ENCODE measurements around the gene ACTN2. TPM values are rescaled to one million over a fixed set of nuclear protein-coding genes. Genes with fewer than 3 reads are reported as not detected.

ACTN2 gene
- total RNA-seq, 1 experiment from 2014 or later = 0.02 TPM

Other genes starting within 250 kb of the ACTN2 start
- 62.4 and 69.0 TPM in 2 replicates for gene LGALS8, start 162.5 kb upstream of the ACTN2 start, total RNA-seq (2014; rRNA removed; shearing (Covaris generic))
- gene HEATR1, start 82.0 kb upstream of the ACTN2 start, total RNA-seq (2014; rRNA removed; shearing (Covaris generic)) = 15.1 and 21.8 TPM in 2 replicates
- gene MTR, start 108.8 kb downstream of the ACTN2 start, total RNA-seq (2014; rRNA removed; shearing (Covaris generic)) = 11.5 and 15.0 TPM in 2 replicates

Measured in M059J (cell line).